Measurements from ENCODE around the gene SLC39A11. TPM values are rescaled to one million over a fixed set of nuclear protein-coding genes. Genes with fewer than 3 reads are reported as not detected.
A peak's percentile ranks its signal among the peaks of the same experiment; 100 is the strongest.

SLC39A11 gene
- total RNA-seq, 1 experiment from 2014 or later = 7.9 TPM

DNA sequence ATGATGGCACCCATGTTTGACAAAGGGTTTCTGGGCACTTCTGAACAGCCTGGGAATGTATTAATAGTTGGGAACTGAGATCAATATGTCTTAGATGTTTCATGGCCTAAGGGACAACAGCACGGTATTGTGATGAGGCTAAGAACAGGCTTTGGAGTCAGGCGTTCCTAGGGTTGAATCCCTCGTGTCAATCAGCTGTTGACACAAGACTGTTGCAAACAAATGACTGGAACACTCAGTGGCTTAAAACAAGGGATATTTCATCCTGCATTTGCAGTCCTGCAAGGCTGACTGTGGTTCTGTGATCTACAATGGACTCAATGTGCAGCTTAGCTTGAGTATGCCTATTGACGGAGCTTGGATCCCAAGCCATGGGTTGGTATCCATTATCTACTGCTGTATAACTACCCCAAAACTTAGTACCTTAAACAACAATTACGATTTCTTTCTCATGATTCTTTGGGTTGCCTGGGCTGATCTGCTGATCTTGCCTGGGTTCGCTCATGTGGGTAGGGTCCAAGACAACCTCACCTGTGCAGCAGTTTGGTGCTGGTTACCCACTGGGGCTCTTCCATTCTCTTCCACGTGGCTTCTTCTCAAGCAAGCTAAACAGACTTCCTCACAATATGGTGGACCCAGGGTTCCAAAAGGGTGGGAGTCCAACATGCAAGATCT is 472.4 kb downstream of the SLC39A11 start:
- DNase-seq (ENCODE audit: low read depth) = no peak

GRCh38 chr17:72618001-72618509 is 474.4 kb downstream of the SLC39A11 start:
- peak; percentile 56 for DNase-seq (ENCODE audit: low read depth)

GRCh38 chr17:72617557-72617956 is 474.9 kb downstream of the SLC39A11 start:
- DNase-seq (ENCODE audit: low read depth) = no peak

- DNase-seq (ENCODE audit: low read depth) = no peak
Observed at GRCh38 chr17:72616447-72616846, 476.0 kb downstream of the SLC39A11 start.

DNA sequence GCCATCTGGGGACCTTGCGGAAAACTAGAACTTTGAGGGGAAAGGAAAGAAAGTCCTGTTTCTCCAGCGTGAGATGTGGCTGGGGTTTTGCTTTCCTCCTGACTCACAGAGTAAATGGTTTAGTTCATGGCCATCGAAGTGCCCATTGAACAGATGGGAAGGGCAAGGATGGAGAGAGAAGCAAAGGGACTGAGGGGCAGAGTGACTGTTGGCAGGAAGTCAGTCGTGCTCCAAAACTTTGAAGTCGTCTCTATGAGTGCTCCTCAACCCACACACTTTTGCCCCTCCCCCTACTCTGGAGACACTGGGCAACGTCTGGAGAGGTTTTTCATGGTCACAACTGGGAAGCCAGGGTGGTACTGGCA is 476.9 kb downstream of the SLC39A11 start:
- DNase-seq (ENCODE audit: low read depth) = peak; percentile 32

DNA sequence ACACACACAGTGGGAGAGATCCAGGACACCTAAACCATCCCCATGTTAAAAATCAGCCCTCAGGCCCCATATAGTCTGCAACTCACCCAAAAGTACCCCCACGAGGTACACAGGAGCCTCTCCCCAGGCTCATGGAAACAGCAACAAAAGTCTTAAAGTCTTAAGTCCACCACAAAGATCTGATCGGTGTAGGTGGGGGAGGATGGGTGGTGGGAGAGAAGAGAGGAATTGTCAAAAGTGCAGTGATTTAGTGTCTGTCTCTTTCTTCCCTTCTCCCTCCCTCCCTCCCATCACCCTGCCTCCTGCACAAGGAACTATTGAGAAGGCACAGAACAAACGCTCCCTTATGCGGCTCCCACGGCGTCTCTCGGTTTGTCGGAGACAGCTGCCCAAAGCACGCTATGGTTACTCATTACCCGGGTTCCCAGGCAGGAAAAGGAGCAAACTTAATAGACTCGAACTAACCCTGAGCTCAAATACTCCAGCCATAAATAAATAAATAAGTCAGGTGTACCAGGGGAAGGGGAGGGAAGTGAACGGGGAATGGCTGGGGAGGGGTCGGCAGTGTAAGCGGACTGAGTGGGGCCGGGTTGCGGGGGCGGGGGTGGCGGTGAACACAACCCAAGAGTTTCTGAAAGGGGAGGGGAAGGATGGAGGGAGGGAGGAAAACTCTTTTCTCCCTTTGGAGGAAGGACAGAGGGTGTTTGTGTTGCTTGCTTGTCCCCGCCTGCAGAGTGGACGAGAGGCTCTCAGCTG is 477.4 kb downstream of the SLC39A11 start:
- DNase-seq (ENCODE audit: low read depth) = peak; percentile 89

DNA sequence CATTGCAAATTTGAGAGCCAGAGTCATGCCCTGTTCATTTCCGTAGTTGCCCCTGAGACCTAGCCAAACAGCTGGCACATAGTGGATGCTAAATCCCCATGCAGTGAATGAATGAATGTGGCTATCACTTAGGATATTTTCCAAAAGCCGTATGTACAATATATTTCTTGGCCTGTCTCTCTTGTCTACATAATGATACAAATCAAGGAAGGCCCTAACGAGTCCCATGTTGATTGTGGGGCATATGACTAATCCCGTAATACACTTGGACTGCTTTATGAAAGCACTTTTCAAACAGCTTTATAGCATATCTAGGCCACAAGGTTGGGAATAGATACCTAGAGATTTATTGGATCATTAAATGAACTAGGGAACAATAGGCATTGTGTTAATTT is 478.0 kb downstream of the SLC39A11 start:
- DNase-seq (ENCODE audit: low read depth) = peak; percentile 53

GRCh38 chr17:72613806-72614292 is 478.6 kb downstream of the SLC39A11 start:
- DNase-seq (ENCODE audit: low read depth) = peak; percentile 90

GRCh38 chr17:72613396-72613795 is 479.1 kb downstream of the SLC39A11 start:
- DNase-seq (ENCODE audit: low read depth) = peak; percentile 83

DNA sequence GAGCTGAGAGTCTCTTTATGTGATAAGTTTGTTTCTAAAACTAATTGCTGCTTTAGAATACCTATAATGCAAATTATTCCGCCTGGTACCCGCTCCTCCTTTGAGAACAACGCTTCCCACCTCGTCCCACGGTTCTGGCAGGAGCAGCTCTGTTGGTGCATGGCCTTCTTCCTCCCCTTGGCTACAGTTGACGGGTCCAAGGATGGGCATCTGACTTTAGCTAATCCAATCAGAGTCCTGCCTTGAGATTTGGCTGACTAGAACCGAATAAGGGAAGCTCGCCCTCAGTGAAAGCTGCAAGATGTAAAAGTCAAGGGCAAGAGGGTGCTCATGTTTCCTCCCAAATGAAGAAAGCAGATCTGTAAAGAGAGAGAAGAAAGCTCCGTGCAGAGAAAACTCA is 481.3 kb downstream of the SLC39A11 start:
- no peak for DNase-seq (ENCODE audit: low read depth)

DNA sequence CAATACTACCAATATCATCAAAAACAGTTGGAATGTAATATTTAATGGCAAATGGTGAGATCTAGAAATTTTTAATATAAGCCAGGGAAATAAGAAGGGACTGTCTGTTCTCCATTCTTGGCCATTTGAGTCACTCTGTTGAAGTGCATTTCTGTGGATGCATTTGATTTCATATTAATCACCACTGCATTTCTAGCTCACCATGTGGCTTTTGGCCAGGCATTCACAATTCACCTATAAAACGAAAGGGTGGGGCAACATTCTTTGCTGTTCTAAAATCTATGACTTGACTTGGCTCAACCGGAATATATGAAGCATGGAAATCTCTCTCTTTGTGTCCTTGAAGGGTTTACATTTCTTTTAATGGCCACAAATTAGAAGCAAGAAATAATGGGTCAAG is 483.0 kb downstream of the SLC39A11 start:
- DNase-seq (ENCODE audit: low read depth) = peak; percentile 62

DNA sequence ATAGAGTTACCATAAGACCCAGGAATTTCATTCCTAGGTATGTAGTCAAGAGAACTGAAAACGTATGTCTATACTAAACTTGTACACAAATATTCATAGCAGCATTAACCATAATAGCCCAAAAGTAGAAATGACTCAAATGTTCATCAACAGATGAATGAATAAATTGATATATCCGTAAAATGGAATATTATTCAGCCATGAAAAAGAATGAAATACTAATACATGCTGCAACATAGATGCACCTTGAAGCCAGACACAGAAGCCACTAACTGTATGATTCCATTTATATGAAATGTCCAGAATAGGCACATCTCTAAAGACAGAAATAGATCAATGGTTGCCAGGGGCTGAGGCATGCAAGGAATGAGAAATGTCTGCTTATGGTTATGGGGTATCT is 484.1 kb downstream of the SLC39A11 start:
- no peak for DNase-seq (ENCODE audit: low read depth)

DNA sequence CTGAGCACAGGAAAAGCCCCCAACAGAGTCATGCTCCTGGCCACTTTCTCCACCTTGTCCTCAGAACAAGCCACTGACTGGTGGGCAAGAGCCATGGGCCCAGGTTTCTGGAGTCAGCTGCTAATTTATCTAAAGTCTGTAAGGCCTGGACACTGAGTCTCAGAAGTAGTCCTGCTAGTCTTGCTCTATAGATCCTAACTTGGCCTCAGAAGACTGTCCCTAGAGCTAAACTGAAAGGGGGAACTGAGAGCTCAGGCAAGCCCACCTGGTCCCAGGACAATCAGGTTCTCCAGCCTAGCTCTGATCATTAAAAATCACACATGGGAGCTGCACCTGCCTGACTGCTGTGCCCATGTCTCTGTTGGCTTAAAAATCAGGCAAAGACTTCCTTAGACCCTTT is 485.8 kb downstream of the SLC39A11 start:
- no peak for DNase-seq (ENCODE audit: low read depth)

- DNase-seq (ENCODE audit: low read depth) = no peak
Observed at GRCh38 chr17:72605543-72605942, 486.9 kb downstream of the SLC39A11 start.

DNA sequence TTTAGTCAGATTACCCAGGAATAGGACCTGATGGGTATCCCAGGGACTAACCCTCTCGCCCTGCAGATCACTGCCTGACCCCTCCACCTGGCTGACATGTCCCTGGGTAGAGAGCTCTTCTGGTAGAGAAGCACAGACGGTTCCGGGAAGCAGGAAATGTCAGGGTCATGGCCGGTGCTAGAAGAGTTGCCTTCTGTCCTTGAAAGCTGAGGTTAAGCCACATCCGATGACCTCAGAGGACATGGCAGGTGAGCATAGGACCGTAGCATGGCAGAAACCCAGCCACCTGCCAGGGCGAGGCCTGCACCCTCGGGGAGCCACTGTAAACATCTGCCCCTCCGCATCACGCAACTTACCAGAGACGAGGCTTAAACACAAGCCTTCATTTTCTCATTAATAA is 488.0 kb downstream of the SLC39A11 start:
- DNase-seq (ENCODE audit: low read depth) = no peak

- DNase-seq (ENCODE audit: low read depth) = peak; percentile 67
Observed at GRCh38 chr17:72603420-72604242, 488.9 kb downstream of the SLC39A11 start.

- DNase-seq (ENCODE audit: low read depth) = peak; percentile 70
Observed at GRCh38 chr17:72602517-72603419, 489.7 kb downstream of the SLC39A11 start.

DNA sequence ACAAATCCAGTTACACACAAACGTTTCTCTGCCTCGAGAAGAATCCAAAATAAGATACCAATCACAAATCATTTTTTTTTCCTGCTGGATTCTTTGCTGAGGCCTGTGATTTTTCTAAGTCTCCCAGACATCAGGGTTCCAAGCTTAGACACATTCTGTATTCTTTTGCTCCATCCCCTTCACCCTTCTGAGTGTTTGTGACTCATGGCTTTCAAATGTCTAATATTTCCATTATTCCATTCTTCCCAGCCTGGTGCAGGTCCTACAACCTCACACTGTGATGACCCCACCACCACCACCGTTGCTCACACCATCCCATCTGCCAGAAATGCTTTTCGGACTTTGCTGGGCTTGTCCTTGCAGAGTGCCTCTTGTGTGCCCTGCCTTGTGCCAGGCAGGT is 491.6 kb downstream of the SLC39A11 start:
- peak; percentile 60 for DNase-seq (ENCODE audit: low read depth)

DNA sequence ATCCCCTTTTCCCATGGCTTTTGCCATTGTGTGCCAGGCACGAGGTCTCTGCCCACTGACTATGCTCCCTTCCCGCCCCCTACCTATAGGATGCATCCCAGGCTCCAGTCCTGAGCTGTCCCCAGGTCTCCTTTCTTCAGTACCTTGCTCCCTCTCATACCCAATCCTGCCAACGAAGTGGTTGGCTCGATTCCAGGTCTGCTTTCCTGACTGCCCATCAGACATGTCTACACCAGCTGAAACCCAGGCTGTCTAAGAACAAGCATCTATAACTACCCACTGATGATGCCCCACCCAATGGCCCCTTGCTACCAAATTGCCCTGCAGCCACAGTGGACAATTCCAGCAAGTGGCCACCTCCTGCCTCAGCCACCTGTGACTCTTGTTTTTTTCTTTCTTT is 492.6 kb downstream of the SLC39A11 start:
- DNase-seq (ENCODE audit: low read depth) = no peak

DNA sequence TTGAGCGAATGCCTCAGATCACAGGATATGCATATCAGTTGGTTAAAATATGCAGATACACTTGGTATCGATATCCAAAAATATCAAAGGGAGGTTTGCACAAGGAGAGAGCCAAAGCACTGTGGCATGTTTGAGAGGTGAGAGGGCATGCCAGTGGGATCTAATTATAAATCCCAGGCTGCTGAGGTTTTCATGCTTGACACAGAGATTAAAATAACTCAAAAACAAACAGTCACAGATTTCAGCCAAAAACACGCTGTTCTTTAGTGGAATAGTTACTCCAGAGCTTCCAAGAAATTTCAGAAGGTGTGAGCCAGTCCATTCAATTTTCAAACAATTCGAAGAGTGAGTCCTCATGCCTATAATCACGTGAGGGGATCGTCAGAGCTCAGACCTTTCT is 493.8 kb downstream of the SLC39A11 start:
- DNase-seq (ENCODE audit: low read depth) = no peak

Measured in RPMI7951 (cell line).